ENCODE data around the gene AVPR1A.

AVPR1A gene

DNA sequence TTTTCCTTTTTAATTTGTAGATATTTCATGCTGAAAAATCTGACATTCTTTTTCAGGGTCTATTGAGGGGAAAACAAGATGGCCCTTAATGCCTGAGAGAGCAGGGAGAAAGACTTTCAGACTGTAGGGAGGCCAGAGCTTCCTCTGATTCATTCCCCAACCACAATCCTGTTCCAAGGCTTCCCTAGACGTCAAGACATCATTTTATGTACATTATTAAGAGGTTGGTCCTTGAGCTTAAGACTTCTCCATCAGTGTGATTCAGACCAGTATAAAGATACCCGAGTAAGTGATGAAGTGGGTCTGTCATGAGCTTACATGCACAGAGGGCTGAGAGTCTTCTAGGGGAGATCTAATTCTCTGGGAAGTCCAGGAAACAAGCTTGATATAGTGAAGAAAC is 57.3 kb downstream of the AVPR1A start:
- H4K20me1 ChIP-seq (ENCODE audit: insufficient read depth, low read length) = no peaks in the 10 kb centered on the region
- no peak overlapping the region for H2AFZ ChIP-seq (ENCODE audit: low read length)
- no peaks in the 10 kb centered on the region for H3K9me3 ChIP-seq (ENCODE audit: low read length)
- TF ChIP-seq CTCF (IDR thresholded peaks at IDR 0.05; ENCODE audit: low read length) (no peak), EZH2 (IDR thresholded peaks at IDR 0.05; ENCODE audit: borderline replicate concordance, low read length) (no peak)
- no peaks in the 10 kb centered on the region for H3K9me2 ChIP-seq (ENCODE audit: low read depth, low read length)
- H3K9ac ChIP-seq (ENCODE audit: low read length) = no peak overlapping the region
- no peaks in the 10 kb centered on the region for H3K27me3 ChIP-seq (ENCODE audit: insufficient read depth, low read length)
- no peak overlapping the region for H3K4me2 ChIP-seq (ENCODE audit: low read length)
- no peak overlapping the region for H3K27ac ChIP-seq (ENCODE audit: low read depth, low read length, poor library complexity, severe bottlenecking)
- H3F3A ChIP-seq (ENCODE audit: insufficient read depth, low read length) = no peaks in the 10 kb centered on the region
- no peaks in the 10 kb centered on the region for H3K79me2 ChIP-seq (ENCODE audit: insufficient read depth, low read length)
- no peak overlapping the region for H3K4me3 ChIP-seq (ENCODE audit: low read depth, low read length, poor library complexity, severe bottlenecking)
- no peaks in the 10 kb centered on the region for H3K36me3 ChIP-seq (ENCODE audit: insufficient read depth, low read length)
- no peaks in the 10 kb centered on the region for H3K4me1 ChIP-seq (ENCODE audit: insufficient read depth, low read length, severe bottlenecking)

DNA sequence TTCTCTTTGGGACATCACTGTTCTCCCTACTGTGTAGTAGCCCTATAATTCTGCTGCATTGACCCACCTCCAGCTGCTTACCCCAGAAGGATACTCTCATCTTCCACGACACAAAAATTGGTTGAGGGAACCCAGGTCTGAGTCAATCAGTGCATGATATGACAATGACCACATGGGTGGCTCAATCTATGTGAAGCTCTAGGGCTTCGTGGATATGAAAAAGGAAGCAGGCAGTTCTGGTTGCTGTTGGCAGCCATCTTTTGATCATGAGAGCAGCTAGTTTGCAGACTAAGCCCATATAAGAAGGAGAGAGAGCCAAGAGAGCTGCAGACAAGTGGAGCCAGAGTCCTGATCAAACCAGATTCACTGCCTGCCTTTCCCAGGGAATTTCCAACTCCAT is 57.9 kb downstream of the AVPR1A start:
- no peak overlapping the region for H3K4me2 ChIP-seq (ENCODE audit: low read length)
- H3K27me3 ChIP-seq (ENCODE audit: insufficient read depth, low read length) = no peaks in the 10 kb centered on the region
- H3K79me2 ChIP-seq (ENCODE audit: insufficient read depth, low read length) = no peaks in the 10 kb centered on the region
- H3K9me3 ChIP-seq (ENCODE audit: low read length) = no peaks in the 10 kb centered on the region
- no peaks in the 10 kb centered on the region for H3F3A ChIP-seq (ENCODE audit: insufficient read depth, low read length)
- H2AFZ ChIP-seq (ENCODE audit: low read length) = no peak overlapping the region
- H3K9me2 ChIP-seq (ENCODE audit: low read depth, low read length) = no peaks in the 10 kb centered on the region
- no peak overlapping the region for H3K27ac ChIP-seq (ENCODE audit: low read depth, low read length, poor library complexity, severe bottlenecking)
- no peaks in the 10 kb centered on the region for H3K4me1 ChIP-seq (ENCODE audit: insufficient read depth, low read length, severe bottlenecking)
- TF ChIP-seq EZH2 (IDR thresholded peaks at IDR 0.05; ENCODE audit: borderline replicate concordance, low read length) (no peak), CTCF (IDR thresholded peaks at IDR 0.05; ENCODE audit: low read length) (no peak)
- H3K4me3 ChIP-seq (ENCODE audit: low read depth, low read length, poor library complexity, severe bottlenecking) = no peak overlapping the region
- H3K9ac ChIP-seq (ENCODE audit: low read length) = no peak overlapping the region
- H4K20me1 ChIP-seq (ENCODE audit: insufficient read depth, low read length) = no peaks in the 10 kb centered on the region
- H3K36me3 ChIP-seq (ENCODE audit: insufficient read depth, low read length) = no peaks in the 10 kb centered on the region

Data from OCI-LY1 (cell line).